NAMALWA (cell line): ENCODE measurements around the gene CACTIN.
"Not testable (repeated sequence)": the region's sequence is repeated elsewhere in the genome, so short reads cannot be mapped to it uniquely, and the experiment has no call there.

Experiments used
- DNase-seq: peaks from one replicate; pipeline ENCODE4 v3.0.0-alpha.2; 2015; ENCODE audit warnings: low spot score

CACTIN gene

DNA sequence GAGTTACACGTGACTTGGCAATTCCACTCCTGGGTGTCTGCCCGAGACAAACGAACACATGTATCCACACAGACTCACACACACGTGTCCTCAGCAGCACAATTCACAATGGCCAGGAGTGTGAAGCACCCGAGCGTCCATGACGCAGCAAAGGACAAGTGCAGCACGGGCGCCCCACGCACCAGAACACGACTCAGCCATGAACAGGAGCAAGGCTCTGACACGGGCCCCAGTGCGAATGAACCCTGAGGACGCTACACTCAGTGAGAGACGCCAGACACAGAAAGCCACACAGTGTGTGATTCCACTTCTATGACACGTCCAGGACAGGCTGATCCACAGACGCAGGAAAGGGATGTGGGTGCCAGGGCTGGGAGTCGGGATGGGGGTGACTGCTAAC is 37.2 kb upstream of the CACTIN start:
- DNase-seq, result no peak

- DNase-seq, result no peak
Measured at GRCh38 chr19:3661284-3662238, 35.0 kb upstream of the CACTIN start.

- no peak for DNase-seq
Measured at GRCh38 chr19:3660493-3661219, 34.1 kb upstream of the CACTIN start.

DNA sequence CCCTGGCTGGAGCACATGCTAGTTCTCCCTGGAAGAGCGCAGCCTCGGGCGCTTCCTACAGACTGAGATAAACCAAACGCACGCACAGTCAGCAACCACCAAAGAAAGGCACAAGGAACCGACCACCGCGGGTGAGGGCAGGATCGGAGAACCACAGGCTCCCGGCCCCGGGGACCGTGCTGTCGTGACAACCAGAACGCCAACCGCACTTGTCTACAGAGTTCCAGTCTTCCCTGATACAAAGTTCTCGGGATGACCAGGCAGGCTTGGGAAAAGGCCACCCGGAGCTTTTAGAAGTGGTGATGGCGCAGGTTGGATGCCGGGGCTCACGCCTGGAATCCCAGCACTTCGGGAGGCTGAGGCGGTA is 33.1 kb upstream of the CACTIN start:
- no peak for DNase-seq

- no peak for DNase-seq
Measured at GRCh38 chr19:3658870-3659745, 32.5 kb upstream of the CACTIN start.

- DNase-seq, result no peak
Measured at GRCh38 chr19:3658004-3658869, 31.6 kb upstream of the CACTIN start.

- DNase-seq, result no peak
Measured at GRCh38 chr19:3657395-3657769, 30.8 kb upstream of the CACTIN start.

- DNase-seq, result no peak
Measured at GRCh38 chr19:3656747-3657394, 30.3 kb upstream of the CACTIN start.

- no peak for DNase-seq
Measured at GRCh38 chr19:3656073-3656746, 29.6 kb upstream of the CACTIN start.

GRCh38 chr19:3655402-3656072 is 28.9 kb upstream of the CACTIN start:
- DNase-seq, result peak; percentile 60

DNA sequence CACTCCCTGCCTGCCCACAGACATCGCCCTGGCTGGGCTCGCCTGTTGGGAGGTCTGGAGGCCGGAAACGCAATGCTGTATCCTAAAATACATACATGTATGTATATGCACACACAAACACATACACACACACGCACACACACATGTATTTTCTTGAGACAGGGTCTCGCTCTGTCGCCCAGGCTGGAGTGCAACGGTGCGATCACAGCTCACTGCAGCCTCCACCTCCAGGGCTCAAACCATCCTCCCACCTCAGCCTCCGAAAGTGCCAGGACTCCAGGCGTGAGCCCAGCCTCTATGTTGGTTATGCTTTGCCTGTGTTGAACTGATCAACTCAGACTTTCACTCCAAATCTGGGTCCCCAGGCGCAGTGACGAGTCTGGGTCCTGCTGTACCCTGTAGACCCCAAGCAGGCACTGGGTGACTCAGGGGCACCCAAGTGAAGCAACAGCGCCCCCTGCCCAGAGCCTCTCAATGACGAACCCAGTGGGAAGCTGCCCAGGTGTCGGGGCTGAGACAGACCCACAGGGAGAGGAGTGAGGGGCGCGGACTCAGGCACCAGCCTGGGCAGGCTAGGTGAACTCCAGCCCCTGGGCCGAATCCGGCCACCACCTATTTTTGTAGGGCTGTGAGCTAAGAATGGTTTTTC is 27.4 kb upstream of the CACTIN start:
- peak; percentile 46 for DNase-seq

GRCh38 chr19:3653081-3653795 is 26.6 kb upstream of the CACTIN start:
- DNase-seq, result no peak

- no peak for DNase-seq
Measured at GRCh38 chr19:3652422-3652821, 25.8 kb upstream of the CACTIN start.

- DNase-seq, result no peak
Measured at GRCh38 chr19:3651684-3652083, 25.1 kb upstream of the CACTIN start.

DNA sequence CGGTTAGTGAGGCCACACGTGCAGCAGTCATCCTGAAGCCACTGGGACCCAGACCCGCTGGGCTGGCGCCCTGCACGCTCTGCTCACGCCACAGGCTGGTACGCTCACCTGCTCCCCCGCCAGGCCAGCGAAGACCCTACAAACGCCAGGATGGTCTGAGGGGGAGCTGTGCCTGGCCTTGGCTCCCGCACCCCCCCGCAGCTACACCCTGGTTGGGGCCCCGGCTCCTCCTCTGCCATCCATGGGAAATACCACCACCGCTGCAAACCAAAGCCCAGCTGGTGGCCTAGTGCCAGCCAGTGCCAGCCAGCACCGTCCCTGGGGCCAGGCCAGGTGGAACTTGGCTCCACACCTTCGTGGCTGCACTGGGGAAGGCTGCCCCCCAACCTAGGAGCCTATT is 23.3 kb upstream of the CACTIN start:
- no peak for DNase-seq

DNA sequence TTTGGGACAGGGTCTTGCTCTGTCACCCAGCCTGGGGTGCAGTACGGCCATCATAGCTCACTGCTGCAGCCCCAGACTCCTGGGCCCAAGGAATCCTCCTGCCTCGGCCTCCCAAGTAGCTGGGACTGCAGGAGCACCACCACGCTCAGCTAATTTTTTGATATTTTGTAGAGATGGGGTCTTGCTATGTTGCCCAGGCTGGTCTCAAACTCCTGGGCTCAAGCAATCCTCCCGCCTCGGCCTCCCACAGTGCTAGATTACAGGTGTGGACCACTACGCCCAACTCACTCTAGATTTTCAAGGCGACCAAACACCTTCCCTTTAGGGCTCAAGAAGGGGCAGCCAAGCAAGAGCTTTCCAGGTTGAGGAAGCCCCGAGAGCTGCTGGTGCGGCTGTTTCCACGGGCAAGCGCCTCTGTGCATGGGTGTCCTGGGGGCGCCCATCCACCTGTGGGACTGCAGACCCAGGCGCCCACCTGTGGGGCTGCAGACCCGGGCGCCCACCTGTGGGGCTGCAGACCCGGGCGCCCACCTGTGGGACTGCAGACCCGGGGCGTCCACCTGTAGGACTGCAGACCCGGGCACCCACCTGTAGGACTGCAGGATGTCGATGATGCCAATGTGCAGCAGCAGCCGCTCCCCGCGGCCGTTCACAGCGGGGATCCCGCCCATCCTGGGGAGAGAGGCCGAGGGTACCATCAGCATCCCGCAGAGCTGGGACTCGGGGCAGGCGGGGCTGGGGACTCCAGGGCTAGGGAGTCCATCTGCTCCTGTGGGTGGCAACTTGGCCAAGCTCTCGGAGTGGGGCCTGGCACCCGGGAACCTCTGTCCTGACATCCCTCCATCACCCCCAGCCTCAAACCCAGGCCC is 21.7 kb upstream of the CACTIN start:
- DNase-seq, result no peak

DNA sequence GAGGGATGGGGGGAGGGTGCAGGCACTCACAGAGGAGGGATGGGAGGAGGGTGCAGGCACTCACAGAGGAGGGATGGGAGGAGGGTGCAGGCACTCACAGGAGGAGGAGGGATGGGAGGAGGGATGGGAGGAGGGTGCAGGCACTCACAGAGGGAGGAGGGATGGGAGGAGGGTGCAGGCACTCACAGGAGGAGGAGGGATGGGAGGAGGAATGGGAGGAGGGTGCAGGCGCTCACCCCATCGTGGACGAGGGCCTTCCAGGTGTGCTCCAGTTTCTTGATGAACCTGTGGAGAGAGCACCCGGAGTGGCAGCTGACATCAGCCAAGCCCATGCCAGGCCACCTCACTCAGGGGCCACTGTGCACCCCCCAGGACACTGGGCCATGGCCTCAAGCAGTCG is 20.5 kb upstream of the CACTIN start:
- DNase-seq, result not testable (repeated sequence)
